ENCODE measurements around the gene KRTAP10-12. TPM values are rescaled to one million over a fixed set of nuclear protein-coding genes. Genes with fewer than 3 reads are reported as not detected.

Gene KRTAP10-12
- total RNA-seq, 4 donors from 2014 or later = not detected

DNA sequence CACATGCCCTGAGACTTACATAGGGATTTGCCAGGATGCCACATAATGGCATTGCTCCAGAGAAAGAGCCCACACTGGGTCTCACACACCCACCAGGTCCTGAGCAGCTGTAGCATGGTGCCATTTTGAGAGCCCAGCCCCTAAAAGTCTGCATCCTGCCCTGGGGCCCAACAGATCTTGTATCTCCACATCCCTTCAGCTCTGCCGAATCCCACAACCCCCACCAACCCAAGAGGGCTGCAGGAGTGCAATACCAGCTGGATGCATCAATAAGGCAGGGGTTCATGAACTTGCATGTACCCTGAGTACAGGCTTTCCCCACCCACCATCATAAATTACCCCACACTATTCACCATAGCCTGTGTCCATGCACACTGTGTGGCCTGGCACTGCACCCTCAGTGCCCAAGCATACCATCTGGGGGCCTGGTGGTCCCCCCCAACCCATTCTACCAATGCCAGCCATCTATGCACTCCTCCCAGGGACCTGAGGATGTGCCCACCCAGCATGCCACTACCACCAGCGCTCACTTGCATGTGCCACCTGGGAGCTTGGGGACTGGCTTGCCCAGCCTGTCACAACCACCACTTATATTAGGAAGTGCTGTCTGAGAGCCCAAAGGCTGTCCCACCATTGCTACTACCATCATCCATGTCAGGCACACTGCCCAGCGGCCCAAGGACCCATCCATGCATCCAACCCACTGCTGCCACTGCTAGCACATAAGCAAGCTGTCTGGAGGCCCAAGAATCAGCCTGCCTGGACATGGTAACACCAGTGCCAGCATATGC lies 26.1 kb upstream of the KRTAP10-12 start:
- TF ChIP-seq POLR2AphosphoS5 (IDR thresholded peaks at IDR 0.05) (no peak), EP300 (IDR thresholded peaks at IDR 0.05) (no peak), POLR2A (IDR thresholded peaks at IDR 0.05; ENCODE audit: low read depth) (no peak)
- TF ChIP-seq, protein P1, sequence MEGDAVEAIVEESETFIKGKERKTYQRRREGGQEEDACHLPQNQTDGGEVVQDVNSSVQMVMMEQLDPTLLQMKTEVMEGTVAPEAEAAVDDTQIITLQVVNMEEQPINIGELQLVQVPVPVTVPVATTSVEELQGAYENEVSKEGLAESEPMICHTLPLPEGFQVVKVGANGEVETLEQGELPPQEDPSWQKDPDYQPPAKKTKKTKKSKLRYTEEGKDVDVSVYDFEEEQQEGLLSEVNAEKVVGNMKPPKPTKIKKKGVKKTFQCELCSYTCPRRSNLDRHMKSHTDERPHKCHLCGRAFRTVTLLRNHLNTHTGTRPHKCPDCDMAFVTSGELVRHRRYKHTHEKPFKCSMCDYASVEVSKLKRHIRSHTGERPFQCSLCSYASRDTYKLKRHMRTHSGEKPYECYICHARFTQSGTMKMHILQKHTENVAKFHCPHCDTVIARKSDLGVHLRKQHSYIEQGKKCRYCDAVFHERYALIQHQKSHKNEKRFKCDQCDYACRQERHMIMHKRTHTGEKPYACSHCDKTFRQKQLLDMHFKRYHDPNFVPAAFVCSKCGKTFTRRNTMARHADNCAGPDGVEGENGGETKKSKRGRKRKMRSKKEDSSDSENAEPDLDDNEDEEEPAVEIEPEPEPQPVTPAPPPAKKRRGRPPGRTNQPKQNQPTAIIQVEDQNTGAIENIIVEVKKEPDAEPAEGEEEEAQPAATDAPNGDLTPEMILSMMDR (IDR thresholded peaks at IDR 0.05) = no peak
- Histone ChIP-seq H3K36me3 (no peaks in the 10 kb centered on the region), H3K27ac (replicated peaks in 1 of 4) (no peak overlapping the region), H3K4me3 (no peak overlapping the region), H3K4me1 (no peaks in the 10 kb centered on the region), H3K9me3 (peaks cover 0 to 34% (median 28%) of the 10 kb centered on the region in 4 donors), H3K27me3 (peaks cover 0 to 33% (median 0%) of the 10 kb centered on the region in 4 donors)
- DNase-seq (ENCODE audit: extremely low spot score) = no peak
- intact Hi-C loops (cut with DNase I) = no loop called here
- 80% methylated on average over 1 of the region's 3 CpGs for WGBS

DNA sequence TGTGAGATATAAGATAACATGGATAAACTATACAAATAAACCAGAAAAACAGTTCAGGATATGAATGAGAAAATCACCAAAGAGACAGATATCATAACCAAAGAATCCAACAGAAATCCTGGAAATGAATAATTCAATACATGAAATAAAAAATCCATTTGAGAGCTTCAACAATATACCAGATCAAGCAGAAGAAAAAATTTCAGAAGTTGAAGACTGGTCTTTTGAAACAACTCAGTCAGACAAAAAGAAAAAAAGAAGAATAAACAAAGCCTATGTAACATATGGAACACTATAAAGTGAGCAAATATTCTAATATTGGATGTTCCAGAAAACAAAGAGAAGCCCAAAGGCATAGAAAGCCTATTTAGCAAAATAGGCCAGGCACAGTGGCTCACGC lies 25.1 kb upstream of the KRTAP10-12 start:
- Histone ChIP-seq H3K27me3 (peaks cover 0 to 27% (median 0%) of the 10 kb centered on the region in 4 donors), H3K27ac (replicated peaks in 1 of 4) (no peak overlapping the region), H3K9me3 (peaks cover 0 to 34% (median 28%) of the 10 kb centered on the region in 4 donors), H3K4me1 (no peaks in the 10 kb centered on the region), H3K36me3 (no peaks in the 10 kb centered on the region), H3K4me3 (no peak overlapping the region)
- no peak for DNase-seq (ENCODE audit: extremely low spot score)
- intact Hi-C loops (cut with DNase I) = no loop called here
- TF ChIP-seq, protein P1 (IDR thresholded peaks at IDR 0.05) = no peak
- TF ChIP-seq POLR2AphosphoS5 (IDR thresholded peaks at IDR 0.05) (no peak), EP300 (IDR thresholded peaks at IDR 0.05) (no peak), POLR2A (IDR thresholded peaks at IDR 0.05; ENCODE audit: low read depth) (no peak)
- 100% methylated on average over 1 of the region's 1 CpG for WGBS

DNA sequence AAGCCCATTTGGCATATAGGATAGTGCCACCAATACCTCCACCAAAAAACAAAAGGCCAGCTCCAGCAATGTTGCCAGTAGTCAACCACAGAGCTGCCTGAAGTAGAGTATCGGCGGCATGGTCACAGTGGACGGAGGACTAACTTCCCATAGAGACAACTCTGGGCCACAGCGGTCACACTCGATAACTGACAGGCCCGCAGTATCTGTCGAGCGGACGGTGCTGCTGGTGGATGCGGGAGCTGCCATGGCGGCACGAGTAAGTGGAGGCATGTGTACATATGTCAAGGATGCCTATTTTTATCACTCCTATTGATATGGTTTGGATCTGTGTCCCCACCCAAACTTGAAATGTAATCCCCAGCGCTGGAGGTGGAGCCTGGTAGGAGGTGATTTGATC lies 19.1 kb upstream of the KRTAP10-12 start:
- WGBS = 98% methylated on average over 13 of the region's 13 CpGs

DNA sequence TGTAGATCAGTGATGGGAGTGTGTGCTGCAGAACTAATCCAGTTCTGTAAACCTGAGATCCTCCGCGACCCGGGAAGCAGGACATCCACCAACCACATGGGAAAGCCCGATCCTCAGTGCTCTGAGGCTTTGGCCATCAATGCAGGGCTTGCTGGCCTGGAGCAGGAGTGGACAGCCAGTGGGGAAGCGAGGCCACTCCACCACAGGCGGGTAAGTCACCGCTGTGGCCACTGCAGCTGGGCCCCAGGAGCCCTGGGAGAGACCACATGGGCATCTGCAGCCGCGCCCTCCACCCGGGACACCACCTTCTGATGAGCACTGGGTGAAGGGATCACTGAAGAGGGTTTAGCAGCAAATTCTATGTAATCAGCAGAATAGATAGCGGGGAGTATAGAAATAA lies 15.8 kb upstream of the KRTAP10-12 start:
- no peaks in the 10 kb centered on the region for H3K36me3 ChIP-seq
- TF ChIP-seq EP300 (IDR thresholded peaks at IDR 0.05) (no peak), POLR2AphosphoS5 (IDR thresholded peaks at IDR 0.05) (no peak), POLR2A (IDR thresholded peaks at IDR 0.05; ENCODE audit: low read depth) (no peak)
- TF ChIP-seq, protein P1 (IDR thresholded peaks at IDR 0.05) = no peak
- H3K4me3 ChIP-seq = no peak overlapping the region
- H3K27ac ChIP-seq (replicated peaks in 1 of 4) = no peak overlapping the region
- no peaks in the 10 kb centered on the region for H3K4me1 ChIP-seq
- WGBS = 81% methylated on average over 11 of the region's 11 CpGs
- H3K27me3 ChIP-seq = peaks cover 0 to 17% (median 0%) of the 10 kb centered on the region in 4 donors
- DNase-seq (ENCODE audit: extremely low spot score) = no peak
- intact Hi-C loops (cut with DNase I) = no loop called here
- H3K9me3 ChIP-seq = no peaks in the 10 kb centered on the region

More for the DNA sequence above, 19.1 kb upstream of the KRTAP10-12 start:
- Histone ChIP-seq H3K4me1 (no peaks in the 10 kb centered on the region), H3K27ac (replicated peaks in 1 of 4) (no peak overlapping the region), H3K9me3 (peaks cover 0 to 10% (median 4%) of the 10 kb centered on the region in 4 donors), H3K27me3 (peaks cover 0 to 7% (median 0%) of the 10 kb centered on the region in 4 donors), H3K4me3 (no peak overlapping the region), H3K36me3 (no peaks in the 10 kb centered on the region)
- TF ChIP-seq, protein P1 (IDR thresholded peaks at IDR 0.05) = no peak
- no peak for TF ChIP-seq POLR2A (IDR thresholded peaks at IDR 0.05; ENCODE audit: low read depth)
- TF ChIP-seq POLR2AphosphoS5 (IDR thresholded peaks at IDR 0.05) = no peak
- no peak for TF ChIP-seq EP300 (IDR thresholded peaks at IDR 0.05)
- peak; percentile 45 for DNase-seq (ENCODE audit: extremely low spot score)
- intact Hi-C loops (cut with DNase I) = no loop called here
